ENCODE data around the gene G3BP2.
"Not testable (repeated sequence)": the region's sequence is repeated elsewhere in the genome, so short reads cannot be mapped to it uniquely, and the experiment has no call there.

Gene G3BP2

DNA sequence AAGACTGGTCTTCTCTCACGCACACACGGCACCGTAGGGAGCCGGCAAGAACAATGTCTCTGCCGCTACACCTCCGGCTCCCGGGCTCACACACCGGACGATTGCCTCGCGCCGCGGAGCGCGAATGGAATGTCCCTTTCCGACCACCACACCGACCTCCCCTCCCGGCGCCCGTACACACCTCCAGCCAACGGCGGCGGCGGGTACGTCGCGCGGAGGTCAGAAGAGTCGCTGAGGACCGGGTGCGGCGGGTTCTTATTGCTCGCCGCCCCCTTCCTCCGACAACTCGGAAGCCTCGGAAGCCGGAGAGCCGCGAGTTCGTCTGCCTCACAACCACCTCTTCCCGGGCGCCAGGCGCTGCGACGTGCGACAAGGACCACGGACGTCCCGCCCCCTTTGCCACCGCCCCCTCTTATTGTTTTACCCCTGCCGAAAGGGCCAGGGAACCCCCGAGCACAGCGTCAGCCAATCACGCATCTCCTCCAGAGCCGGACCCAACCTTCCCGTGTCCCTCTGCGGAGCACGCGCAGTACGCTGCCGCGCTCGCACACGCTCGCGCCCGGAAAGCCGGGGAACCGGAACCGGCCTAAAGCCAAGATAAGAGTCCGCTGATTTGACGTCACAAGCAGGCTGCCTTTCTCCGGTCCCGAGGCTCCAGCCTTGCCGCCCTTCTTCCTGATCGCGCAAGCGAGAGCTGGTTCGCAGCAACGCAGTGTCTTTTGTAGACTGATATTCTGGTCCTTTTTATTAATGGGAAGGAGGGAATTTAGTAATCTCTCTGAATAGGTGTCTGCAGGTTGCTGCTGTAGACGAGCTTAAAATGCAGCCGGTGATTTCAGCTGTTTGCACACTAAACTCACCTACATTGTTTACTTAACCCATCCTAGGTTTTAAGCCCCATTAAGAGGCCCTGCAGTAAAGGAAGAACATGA, at the start of gene G3BP2:
TSS of gene G3BP2 (minus strand) at position 385 of the 932 bp plus-strand sequence. CDS start 11,386 bp downstream, outside the sequence.
- DNase-seq: peak; percentile 93 to 98 (median 96)

DNA sequence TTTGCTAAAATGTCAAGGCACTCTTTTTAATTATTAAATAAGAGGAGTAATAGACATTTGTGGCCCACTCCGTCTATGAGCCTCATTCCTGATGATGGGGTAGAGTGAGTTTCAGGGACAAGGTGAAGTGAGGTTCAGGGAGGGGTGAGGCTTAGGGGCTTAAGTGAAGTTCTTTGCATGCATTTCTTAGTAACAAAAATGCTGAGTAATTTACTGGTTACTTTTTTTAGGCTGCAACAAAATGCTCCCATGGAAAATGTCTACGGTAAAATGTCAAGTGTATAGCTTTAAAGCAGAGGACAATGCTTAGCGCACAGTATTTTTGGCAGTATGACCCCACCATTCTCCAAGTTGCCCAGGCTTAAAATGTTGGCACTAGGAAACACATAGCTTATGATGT, 49.2 kb upstream of the G3BP2 start:
- no peak for DNase-seq

DNA sequence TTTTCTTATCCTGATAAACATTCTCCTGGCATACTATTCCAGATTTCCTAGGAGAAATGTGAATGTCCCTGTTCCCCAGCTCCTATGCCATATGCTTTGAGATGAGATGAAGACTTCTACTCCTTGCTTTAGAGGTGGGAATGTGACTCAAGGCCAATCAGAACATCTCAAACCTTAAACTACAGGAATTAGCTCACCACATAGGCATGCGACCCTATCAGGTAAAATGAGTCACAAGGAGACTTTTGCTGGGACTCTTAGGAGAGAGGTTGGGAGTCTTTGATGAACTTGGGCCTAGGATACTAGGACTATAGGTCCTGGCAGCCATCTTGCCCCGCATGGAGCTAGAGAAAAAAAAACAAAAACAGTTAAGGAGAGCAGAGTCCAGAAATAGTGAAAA, 45.3 kb upstream of the G3BP2 start:
- no peak for DNase-seq

DNA sequence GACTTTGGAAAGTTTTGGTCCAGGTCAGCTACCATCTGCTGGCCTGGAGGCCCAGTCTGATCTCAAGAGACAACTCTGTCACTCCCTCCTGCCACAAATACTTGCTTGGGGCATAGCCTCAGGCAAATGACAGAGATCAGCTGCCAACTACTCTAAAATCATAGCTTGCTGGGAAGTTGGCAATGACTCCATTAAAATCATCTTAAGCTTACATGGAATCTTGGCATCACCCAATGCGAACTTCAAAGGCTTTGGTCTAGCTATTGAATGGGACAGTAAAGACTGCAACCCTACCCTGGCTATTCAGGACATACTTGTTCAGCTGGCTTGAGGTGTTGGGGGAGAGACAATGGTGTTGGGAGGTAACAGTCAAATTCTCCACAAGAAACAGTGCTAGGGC, 44.2 kb upstream of the G3BP2 start:
- DNase-seq: no peak

GRCh38 chr4:75716054-75716453, 42.8 kb upstream of the G3BP2 start:
- not testable (repeated sequence) for DNase-seq

- no peak for DNase-seq
Measured at GRCh38 chr4:75715105-75715799, 42.0 kb upstream of the G3BP2 start.

- DNase-seq: no peak
Measured at GRCh38 chr4:75714704-75715103, 41.5 kb upstream of the G3BP2 start.

DNA sequence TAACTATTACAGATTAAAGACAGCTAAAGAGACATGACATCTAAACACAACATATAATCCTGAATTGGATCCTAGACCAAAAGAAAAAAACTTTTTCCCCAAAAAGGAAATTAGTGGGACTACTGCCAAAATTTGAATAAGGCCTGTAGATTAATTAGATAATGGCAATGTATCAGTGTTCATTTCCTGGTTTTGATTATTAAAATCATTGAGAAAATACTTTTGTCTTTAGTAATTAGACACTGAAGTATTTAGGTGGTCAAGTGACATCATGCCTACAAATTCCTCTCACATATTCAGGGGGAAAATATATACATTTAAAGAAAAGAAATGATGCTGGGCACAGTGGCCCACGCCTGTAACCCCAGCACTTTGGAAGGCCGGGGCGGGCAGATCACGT, 40.8 kb upstream of the G3BP2 start:
- DNase-seq: no peak

DNA sequence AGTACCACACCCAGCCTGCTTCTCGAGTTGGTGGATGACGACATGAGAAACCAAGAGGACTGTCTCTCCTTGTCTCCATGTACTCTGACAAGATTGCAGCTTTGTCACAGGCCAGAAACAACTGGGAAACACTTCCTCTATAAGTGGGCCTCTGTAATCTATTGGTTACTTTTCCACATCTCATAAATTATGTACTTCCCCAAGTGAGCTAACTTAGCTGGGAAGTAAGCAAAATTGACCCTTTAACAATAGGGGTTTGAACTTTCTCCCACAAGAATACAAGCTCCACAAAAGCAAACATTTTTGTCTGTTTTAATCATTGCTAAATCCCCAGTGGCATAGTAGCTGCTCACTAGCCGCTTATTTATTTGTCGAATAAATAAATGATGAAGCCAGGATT, 37.0 kb upstream of the G3BP2 start:
- no peak for DNase-seq

GRCh38 chr4:75708218-75708691, 35.0 kb upstream of the G3BP2 start:
- peak in 5 of 6 experiments; percentile 24 to 56 (median 34) for DNase-seq

DNA sequence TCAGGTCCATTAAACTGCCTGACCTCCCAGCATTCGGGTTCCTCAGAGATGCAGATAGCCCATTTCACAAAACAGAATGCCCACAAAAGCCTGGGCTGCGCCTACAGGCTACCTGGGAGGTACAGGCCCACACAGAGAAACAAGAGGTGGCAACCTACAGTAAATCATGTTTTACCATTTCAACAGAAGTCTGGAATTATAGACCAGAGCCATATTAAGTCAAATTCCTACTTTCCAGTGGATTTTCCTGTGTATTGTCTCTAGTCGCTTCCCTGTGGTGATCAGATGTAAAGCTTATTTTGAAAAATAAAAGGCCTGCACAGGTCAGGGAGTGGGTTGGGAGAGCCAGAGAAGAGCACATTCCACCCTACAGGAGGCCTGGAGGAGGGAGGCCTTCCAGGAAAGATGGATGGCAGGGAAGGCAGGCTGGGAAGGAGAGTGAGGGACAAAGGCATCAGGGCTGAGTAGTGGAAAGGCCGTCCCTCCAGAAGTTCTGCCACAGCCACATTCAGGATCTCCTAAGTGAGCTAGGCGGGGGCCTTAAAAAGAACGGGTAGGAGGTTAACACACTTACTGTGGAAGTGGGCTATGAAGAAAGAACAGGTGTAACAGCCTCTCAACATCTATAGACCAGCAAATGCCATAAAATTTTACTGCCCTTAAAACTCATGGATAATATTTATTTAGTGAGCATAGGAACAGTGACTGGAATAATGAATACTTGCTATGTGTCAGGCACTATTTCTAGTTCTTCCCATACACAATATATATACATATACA, 32.2 kb upstream of the G3BP2 start:
- no peak for DNase-seq

- no peak for DNase-seq
Measured at GRCh38 chr4:75702919-75703411, 29.8 kb upstream of the G3BP2 start.

DNA sequence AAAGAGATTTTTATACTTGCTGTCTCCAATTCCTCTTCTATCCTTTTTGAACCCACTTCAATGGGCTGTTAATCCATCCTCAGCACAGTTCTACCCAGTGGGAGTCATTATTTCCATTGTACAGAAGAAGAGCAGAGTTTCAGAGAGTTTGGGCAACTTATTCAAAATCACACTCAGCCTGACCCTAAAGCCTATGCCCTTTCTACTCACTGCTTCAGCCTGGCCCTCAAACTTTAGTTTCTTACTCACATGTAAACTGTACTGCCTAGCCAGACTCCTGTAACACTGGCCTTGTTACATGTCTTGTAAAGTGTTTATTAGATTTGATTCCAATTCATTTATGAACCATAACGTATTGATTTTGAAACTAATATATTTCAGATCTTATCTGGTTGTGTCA, 26.1 kb upstream of the G3BP2 start:
- DNase-seq: no peak

DNA sequence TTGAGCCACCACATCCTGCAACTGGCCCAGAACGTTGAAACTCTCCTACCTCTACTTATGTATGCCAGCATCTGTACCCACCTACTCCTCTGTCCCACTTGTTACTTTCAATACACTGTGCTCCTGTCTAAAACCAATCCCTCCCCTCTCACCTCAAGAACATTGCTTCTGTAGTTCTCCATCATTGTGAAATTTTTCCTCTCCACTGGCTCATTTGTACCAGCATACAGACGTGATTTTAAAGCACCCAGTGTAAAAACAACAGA, 25.7 kb upstream of the G3BP2 start:
- DNase-seq: no peak

GRCh38 chr4:75698162-75698962, 25.2 kb upstream of the G3BP2 start:
- DNase-seq: no peak

GRCh38 chr4:75696581-75696980, 23.4 kb upstream of the G3BP2 start:
- DNase-seq: no peak

DNA sequence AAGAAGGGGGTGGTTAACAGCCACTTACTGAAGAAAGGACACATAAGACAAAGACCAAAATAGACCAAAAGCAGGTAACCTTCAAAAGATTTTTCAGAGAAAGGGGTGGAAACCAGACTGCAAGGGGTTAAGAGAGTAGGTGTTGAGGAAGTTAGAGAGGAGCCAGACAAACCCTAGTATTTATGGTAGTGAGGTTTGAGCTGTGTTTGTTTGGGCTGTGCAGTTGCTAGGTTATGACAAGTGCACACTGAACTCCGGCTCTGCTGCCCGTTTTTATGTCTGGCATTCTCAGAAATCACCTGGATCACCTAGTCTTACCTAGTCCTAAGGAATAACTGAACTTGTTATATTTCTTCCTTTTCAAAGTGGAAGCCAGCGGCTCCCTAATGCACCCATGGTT, 22.9 kb upstream of the G3BP2 start:
- peak; percentile 15 to 64 (median 44) for DNase-seq

DNA sequence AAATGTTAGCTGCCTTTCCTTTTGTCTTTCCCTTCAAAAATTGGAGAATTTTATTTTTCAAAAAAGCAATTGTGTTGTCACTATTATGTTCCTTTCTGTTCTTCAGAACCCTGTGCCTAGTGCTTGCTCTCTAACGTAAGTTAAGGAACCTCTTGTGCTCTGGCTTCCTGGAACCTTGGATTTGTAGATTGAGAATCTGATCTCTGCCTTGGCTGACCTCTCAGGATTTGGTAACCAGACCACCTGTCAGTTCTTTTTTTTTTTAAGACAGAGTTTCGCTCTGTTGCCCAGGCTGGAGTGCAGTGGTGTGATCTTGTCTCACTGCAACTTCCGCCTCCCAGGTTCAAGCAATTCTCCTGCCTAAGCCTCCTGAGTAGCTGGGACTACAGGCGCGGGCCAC, 18.9 kb upstream of the G3BP2 start:
- not testable (repeated sequence) for DNase-seq

- not testable (repeated sequence) for DNase-seq
Measured at GRCh38 chr4:75687125-75687524, 13.9 kb upstream of the G3BP2 start.

GRCh38 chr4:75686346-75686745, 13.1 kb upstream of the G3BP2 start:
- peak in 2 of 6 experiments; percentile 23 to 38 for DNase-seq

GRCh38 chr4:75685546-75686189, 12.5 kb upstream of the G3BP2 start:
- no peak for DNase-seq

Measured in stimulated activated naive CD4-positive, alpha-beta T cell (primary cell).